ENCODE results near the gene HSD3B7.

DNA sequence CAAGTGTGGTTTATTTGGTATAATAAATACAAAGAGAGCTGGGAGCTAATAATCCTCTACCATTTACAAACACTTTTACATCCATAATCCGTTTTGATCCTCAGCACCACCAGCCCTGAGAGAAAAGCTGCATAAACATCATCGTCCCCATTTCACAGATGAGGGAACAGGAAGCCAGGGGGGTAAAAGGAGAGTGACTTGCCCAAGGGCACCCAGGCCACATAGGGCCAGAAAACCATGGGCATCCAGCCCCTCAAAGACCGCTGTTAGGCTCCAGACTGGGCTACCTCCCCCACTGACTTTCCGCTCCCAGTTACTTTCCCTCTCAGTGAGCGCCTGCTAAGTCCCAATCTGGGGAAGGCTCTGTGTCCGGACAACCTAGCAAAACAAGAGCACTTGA is 18.7 kb downstream of the HSD3B7 start:
- TF ChIP-seq, protein P1, sequence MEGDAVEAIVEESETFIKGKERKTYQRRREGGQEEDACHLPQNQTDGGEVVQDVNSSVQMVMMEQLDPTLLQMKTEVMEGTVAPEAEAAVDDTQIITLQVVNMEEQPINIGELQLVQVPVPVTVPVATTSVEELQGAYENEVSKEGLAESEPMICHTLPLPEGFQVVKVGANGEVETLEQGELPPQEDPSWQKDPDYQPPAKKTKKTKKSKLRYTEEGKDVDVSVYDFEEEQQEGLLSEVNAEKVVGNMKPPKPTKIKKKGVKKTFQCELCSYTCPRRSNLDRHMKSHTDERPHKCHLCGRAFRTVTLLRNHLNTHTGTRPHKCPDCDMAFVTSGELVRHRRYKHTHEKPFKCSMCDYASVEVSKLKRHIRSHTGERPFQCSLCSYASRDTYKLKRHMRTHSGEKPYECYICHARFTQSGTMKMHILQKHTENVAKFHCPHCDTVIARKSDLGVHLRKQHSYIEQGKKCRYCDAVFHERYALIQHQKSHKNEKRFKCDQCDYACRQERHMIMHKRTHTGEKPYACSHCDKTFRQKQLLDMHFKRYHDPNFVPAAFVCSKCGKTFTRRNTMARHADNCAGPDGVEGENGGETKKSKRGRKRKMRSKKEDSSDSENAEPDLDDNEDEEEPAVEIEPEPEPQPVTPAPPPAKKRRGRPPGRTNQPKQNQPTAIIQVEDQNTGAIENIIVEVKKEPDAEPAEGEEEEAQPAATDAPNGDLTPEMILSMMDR (IDR thresholded peaks at IDR 0.05) = no peak
- TF ChIP-seq POLR2AphosphoS5 (IDR thresholded peaks at IDR 0.05) = no peak
- TF ChIP-seq POLR2A (IDR thresholded peaks at IDR 0.05) = no peak
- no peak for TF ChIP-seq EP300 (IDR thresholded peaks at IDR 0.05)
